ENCODE measurements around the gene ZNF18.
"Not testable (repeated sequence)": the region's sequence is repeated elsewhere in the genome, so short reads cannot be mapped to it uniquely, and the experiment has no call there.

ZNF18 gene

GRCh38 chr17:11986179-11986941, 10.9 kb downstream of the ZNF18 start:
- peak; percentile 10 for DNase-seq (ENCODE audit: low spot score)

DNA sequence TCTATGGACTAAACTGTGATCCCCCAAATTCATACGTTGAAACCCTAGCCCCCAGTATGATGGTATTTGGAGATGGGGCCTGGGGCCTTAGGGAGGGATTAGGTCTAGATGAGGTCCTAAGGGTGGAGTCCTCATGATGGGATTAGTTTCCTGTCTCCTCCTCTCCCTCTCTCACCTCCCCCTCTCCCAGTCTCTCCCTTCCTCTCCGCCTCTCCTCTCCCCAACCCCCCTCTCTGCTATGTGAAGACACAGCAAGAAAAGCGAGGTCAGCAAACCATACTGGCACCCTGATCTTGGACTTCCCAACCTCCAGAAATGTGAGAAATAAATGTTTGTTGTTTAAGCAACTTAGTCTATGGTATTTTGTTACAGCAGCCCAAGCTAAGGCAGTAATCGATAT, 15.4 kb downstream of the ZNF18 start:
- DNase-seq (ENCODE audit: low spot score), result no peak

DNA sequence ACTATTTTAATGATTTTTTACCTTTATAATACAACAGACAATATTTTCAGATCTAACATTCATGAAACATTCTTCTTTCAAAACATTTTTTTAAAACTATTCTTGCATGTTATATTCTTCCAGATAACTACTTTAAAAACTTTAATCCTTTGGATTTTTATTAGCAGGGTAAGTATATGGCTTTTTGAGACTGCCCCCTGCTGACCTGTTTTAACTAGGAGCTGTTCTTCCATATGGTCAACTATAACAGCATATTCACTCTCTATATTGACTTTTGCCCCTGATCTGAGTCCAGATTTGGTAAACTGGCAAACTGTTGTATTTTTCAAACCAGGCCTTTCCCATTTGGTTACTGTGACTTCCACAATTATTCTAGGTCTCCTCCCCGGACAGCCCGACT, 16.5 kb downstream of the ZNF18 start:
- no peak for DNase-seq (ENCODE audit: low spot score)

GRCh38 chr17:11979795-11980194, 17.5 kb downstream of the ZNF18 start:
- no peak for DNase-seq (ENCODE audit: low spot score)

GRCh38 chr17:11972741-11973140, 24.5 kb downstream of the ZNF18 start:
- DNase-seq (ENCODE audit: low spot score), result not testable (repeated sequence)

DNA sequence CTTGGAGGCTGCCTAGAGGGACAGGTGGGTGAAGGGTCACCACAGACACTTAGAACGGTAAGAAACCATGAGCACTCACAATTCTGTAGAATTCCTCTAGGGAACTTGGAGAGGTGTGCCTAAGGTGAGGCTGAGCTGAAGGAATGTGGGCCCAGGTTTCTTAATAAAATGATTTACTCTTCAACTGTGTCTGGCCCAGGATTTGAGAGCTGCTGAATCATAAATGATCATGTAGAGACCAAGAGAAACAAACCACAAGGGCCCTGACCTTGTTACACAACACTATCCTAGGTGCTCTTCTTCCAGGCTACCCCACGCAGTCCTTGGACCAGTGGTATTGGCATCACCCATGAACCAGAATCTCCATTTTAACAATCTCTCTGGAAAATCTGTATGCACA, 27.7 kb downstream of the ZNF18 start:
- DNase-seq (ENCODE audit: low spot score), result no peak

DNA sequence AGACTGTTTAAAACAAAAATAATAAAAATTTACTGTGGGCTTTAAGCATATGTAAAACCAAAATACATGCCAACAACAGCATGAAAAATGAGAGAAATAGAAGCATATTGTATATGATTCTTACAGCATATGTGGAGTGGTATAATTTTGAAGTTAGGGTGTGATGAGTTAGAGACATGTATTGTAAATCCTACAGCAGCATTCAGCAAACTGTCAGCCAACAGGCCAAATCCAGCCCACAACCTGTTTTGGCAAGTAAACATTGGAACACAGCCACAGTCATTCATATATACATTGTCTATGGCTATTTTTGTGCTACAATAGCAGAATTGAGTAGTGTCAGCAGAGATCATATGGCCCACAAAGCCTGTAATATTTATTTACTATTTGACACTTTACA, 42.3 kb downstream of the ZNF18 start:
- DNase-seq (ENCODE audit: low spot score), result no peak

DNA sequence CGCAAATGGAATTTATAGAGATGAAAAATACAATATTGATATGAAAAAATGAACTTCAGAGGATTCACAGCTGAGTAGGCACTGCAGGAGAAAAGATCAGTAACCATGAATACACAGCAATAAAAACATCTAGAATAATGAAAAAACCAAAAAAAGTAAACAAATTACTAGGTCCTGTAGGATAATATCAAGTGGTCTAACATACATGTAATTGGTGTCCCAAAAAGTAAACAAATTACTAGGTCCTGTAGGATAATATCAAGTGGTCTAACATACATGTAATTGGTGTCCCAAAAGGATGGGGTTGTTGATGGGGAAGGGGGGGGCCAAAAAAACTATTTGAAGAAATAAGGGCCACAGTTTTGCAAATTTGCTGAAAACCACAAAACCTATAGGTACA, 43.4 kb downstream of the ZNF18 start:
- no peak for DNase-seq (ENCODE audit: low spot score)

- no peak for DNase-seq (ENCODE audit: low spot score)
Measured at GRCh38 chr17:11952610-11953009, 44.7 kb downstream of the ZNF18 start.

DNA sequence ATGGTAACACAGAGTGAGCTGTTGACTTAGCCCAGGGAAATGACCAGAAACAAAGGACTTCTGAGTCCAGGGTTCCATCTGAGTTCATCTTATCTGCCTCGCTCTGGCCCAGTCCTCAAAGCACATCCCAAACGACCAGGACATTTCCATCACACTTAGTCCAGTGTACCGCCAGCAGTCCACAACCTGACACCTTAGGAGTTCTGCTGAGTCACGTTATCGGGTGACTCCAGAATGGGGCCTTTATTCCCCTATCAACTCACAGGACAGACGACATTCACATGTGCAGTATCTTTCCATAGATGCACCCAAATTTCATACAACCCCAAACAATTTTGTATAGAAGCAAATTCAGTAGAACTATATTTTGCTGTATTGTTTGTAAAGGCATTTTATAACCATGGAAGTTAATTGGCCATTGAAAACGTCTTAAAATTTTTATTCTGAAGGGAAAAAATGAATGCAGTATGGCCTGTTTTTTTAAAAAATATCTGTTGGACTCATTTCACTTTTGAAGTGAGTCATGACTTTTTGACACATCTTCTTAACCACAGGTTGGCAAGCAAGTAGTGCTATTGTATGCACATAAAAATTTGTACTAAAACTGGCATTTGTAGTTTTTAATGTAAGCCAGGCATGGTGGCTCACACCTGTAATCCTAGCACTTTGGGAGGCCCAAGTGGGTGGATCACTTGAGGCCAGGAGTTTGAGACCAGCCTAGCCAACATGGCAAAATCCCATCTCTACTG, 46.3 kb downstream of the ZNF18 start:
- no peak for DNase-seq (ENCODE audit: low spot score)

DNA sequence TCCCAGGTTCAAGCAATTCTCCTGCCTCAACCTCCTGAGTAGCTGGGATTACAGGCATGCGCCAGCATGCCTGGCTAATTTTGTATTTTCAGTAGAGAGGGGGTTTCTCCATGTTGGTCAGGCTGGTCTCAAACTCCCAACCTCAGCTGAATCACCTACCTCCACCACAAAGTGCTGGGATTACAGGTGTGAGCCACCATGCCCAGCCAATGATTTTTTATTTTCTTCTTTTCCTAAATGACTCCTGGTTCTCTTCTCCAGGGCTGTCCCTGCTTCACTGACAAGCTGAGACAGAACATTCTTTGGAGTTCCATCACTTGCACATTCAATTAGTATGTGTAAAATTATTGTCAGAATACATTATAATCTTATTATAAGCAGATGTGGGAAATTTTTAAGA, 47.7 kb downstream of the ZNF18 start:
- not testable (repeated sequence) for DNase-seq (ENCODE audit: low spot score)

DNA sequence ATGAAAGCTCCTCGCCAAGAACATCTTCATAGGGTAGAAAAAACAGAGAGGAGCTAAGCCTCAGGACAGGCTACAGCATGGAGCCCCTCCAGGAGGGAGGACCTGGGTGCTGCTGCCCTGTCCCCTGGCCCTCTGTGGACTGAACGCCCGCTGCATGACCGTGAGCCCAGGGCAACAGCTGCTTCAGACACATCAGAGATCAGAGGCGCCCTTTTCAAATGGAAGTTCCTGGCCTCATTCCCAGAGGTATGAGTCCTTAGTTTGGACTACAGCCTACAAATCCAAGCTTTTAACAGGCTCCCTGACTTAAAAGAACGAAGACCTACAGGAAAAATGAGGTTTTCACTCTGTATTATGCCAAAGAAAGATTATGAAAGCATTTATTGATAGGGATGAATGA, 48.5 kb downstream of the ZNF18 start:
- peak; percentile 66 for DNase-seq (ENCODE audit: low spot score)

DNA sequence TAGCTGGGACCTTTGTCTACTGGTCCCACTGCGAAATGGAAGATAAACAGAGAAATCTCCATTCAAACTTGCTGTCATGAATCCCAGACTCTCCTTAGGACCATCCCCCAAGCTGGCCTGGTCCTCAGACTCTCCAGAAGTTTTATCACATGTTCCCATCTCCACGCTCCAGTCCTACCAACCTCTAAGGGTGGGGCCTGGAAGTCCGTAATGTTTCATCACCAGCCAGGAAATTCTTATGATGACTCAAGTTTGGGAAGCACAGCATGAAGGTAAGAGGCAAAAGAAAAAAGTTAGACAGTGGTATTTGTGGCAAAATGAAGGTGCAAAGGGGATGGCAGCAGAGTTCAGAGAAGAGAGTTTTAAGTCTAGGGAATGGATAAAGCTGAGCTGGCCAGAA, 52.7 kb downstream of the ZNF18 start:
- no peak for DNase-seq (ENCODE audit: low spot score)

GRCh38 chr17:11943759-11944347, 53.4 kb downstream of the ZNF18 start:
- no peak for DNase-seq (ENCODE audit: low spot score)

DNA sequence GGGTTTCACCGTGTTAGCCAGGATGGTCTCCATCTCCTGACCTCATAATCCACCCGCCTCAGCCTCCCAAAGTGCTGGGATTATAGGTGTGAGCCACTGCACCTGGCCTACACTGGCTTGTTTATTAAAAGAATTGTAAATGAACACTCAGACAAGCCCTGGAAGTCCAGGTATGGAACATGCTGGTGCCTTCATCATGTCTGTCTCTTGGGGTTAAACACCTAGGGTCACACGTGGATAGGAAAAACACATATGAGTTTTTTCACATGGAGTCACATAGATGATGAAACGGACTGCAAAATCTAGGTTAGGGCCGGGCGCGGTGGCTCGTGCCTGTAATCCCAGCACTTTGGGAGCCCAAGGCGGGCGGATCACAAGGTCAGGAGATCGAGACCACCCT, 54.2 kb downstream of the ZNF18 start:
- not testable (repeated sequence) for DNase-seq (ENCODE audit: low spot score)

GRCh38 chr17:11940904-11941303, 56.4 kb downstream of the ZNF18 start:
- DNase-seq (ENCODE audit: low spot score), result no peak

GRCh38 chr17:11935734-11936406, 61.4 kb downstream of the ZNF18 start:
- DNase-seq (ENCODE audit: low spot score), result peak; percentile 21

DNA sequence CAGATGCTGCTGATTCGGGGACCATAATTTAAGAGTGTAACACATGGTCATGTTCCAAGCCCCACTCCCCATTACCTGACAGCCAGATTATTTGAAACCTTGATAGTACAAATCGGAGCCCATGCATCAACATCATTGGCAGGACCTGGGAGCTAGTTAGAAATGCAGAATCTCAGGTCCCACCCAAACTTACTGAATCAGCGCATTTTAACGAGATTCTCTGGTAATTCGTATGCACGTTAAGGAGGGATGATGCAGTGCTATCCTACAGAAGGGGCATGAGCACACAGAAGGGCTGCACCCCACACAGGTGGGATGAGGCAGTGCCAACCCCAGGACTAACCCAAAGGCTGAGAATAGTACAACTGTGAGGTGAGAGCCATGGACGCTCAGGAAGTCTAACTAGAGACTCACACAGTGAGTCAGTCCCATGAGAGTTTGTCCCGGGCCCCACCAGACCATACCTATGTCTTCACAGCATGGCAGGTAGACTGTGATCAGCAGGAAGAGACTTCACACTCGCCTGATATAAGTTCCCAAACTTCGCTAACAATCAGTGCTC, 64.9 kb downstream of the ZNF18 start:
- no peak for DNase-seq (ENCODE audit: low spot score)

DNA sequence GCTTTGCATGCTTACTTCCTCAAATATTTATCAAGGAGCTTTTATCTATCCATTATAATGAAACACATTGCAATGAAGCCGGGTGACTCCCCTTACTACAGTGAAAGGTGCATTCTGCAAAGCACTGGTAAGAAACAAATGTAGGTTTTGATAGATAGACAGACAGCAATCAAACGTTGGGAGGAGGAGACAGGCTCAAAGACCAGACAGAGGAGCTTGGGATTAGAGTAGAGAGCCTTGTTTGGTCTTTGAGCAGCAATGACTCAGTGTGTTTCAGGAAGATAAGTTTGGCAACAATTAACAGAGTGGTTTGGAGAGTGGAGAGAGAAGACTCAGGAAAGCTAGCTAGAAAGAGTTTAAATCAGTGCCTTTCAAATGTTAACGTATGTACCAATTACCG, 68.8 kb downstream of the ZNF18 start:
- DNase-seq (ENCODE audit: low spot score), result no peak
